B cell (primary cell): ENCODE measurements around the gene DBF4B. TPM values are rescaled to one million over a fixed set of nuclear protein-coding genes. Genes with fewer than 3 reads are reported as not detected.

Experiments used
- ATAC-seq: fragments of 200-7000 bp; cut with Tn5 transposase; one replicate; pipeline ENCODE4 v1.10.0; 2021; ENCODE audit warnings: low read depth, mild to moderate bottlenecking, moderate number of reproducible peaks, moderate library complexity
- CTCF ChIA-PET: fragments of 350-600 bp; sonication (Branson Sonifier 250); formaldehyde crosslinking; loops from one replicate; lab custom pipeline; 2021; ENCODE audit warnings: antibody characterized with exemption, inconsistent platforms; lab: Charles Lee
- POLR2A ChIA-PET: fragments of 350-600 bp; sonication (Branson Sonifier 250); formaldehyde crosslinking; loops from one replicate; lab custom pipeline; 2021; ENCODE audit warnings: antibody characterized with exemption; lab: Charles Lee
- DNase-seq: peaks from one replicate; pipeline ENCODE4 v3.0.0; 2013
- H2AFZ ChIP-seq: 2 replicates; pipeline ENCODE4 v1.6.1; 2012; ENCODE audit warnings: mild to moderate bottlenecking, low read depth, low read length; ENCODE audit not compliant: insufficient read depth, poor library complexity, severe bottlenecking
- H3K27ac ChIP-seq, 2 donors: 1 replicate in 1 of 2; 2 replicates in 1 of 2; pipeline ENCODE4 v1.5.1; 2012 to 2013; ENCODE audit warnings: low read length in 2 of 2, mild to moderate bottlenecking in 2 of 2, moderate library complexity in 1 of 2
- H3K27me3 ChIP-seq, 4 experiments: fragments of 200-600 bp in 1 of 4; sonication (generic) in 1 of 4; replicated peaks in 1 of 4; 1 replicate in 2 of 4; 2 replicates in 2 of 4; pipeline versions ENCODE4 v1.6.1 to v1.7.0; 2013 to 2016; ENCODE audit warnings: low read length in 3 of 4, mild to moderate bottlenecking in 2 of 4, mixed read lengths in 1 of 4, moderate library complexity in 1 of 4; ENCODE audit not compliant: insufficient read depth in 4 of 4, control insufficient read depth in 3 of 4; ENCODE audit errors: control extremely low read depth in 1 of 4
- H3K36me3 ChIP-seq, 2 experiments: replicated peaks in 1 of 2; 1 replicate in 1 of 2; 2 replicates in 1 of 2; pipeline versions ENCODE4 v1.6.1 to v1.7.1; 2013; ENCODE audit warnings: low read length in 1 of 2; ENCODE audit not compliant: insufficient read depth in 2 of 2, control insufficient read depth in 1 of 2; ENCODE audit errors: control extremely low read depth in 1 of 2, extremely low read depth in 1 of 2
- H3K4me1 ChIP-seq, 2 donors: fragments of 200-600 bp in 1 of 2; sonication (generic) in 1 of 2; 1 replicate in 1 of 2; 2 replicates in 1 of 2; pipeline versions ENCODE4 v1.5.1 to v1.6.1; 2013 to 2017; ENCODE audit warnings: low read length in 2 of 2; ENCODE audit not compliant: control insufficient read depth in 2 of 2, insufficient read depth in 2 of 2
- H3K4me2 ChIP-seq: replicated peaks from 2 replicates; pipeline ENCODE3; 2012; ENCODE audit warnings: mild to moderate bottlenecking, low read depth, low read length; ENCODE audit not compliant: poor library complexity, severe bottlenecking
- H3K4me3 ChIP-seq, 5 experiments: fragments of 200-600 bp in 1 of 5; sonication (generic) in 1 of 5; 1 replicate in 3 of 5; 2 replicates in 2 of 5; pipeline versions ENCODE4 v1.5.1 to v1.7.0; 2011 to 2016; ENCODE audit warnings: low read length in 4 of 5, mild to moderate bottlenecking in 4 of 5, low read depth in 2 of 5, control low read depth in 1 of 5, moderate library complexity in 1 of 5; ENCODE audit not compliant: insufficient read depth in 1 of 5; ENCODE audit errors: control extremely low read depth in 1 of 5, extremely low read depth in 1 of 5
- H3K79me2 ChIP-seq: fragments of 200-600 bp; sonication (generic); one replicate; pipeline ENCODE4 v1.6.0; 2016; ENCODE audit warnings: low read length; ENCODE audit not compliant: control insufficient read depth, insufficient read depth
- H3K9ac ChIP-seq: fragments of 200-600 bp; sonication (generic); 2 replicates; pipeline ENCODE4 v1.6.1; 2017; ENCODE audit warnings: mild to moderate bottlenecking, low read length, moderate library complexity
- H3K9me3 ChIP-seq, 3 donors: one replicate each; pipeline versions ENCODE4 v1.6.1 to v1.7.1; 2013; ENCODE audit warnings: low read length in 2 of 3; ENCODE audit not compliant: control insufficient read depth in 2 of 3, insufficient read depth in 1 of 3; ENCODE audit errors: control extremely low read depth in 1 of 3
- H4K20me1 ChIP-seq: 2 replicates; pipeline ENCODE4 v1.6.0; 2012; ENCODE audit warnings: mild to moderate bottlenecking, low read length; ENCODE audit not compliant: insufficient read depth, control insufficient read depth, poor library complexity, severe bottlenecking
- H3K27ac Mint-ChIP-seq: one replicate; pipeline ENCODE4 v1.8.0; 2021; ENCODE audit warnings: mixed read lengths
- H3K27me3 Mint-ChIP-seq: one replicate; pipeline ENCODE4 v1.8.0; 2021; ENCODE audit warnings: mixed read lengths
- H3K4me1 Mint-ChIP-seq: one replicate; pipeline ENCODE4 v1.8.0; 2021; ENCODE audit warnings: mixed read lengths
- H3K4me3 Mint-ChIP-seq: one replicate; pipeline ENCODE4 v1.8.0; 2021; ENCODE audit warnings: mixed read lengths
- H3K9me3 Mint-ChIP-seq: one replicate; pipeline ENCODE4 v1.8.0; 2022; ENCODE audit warnings: mixed read lengths; ENCODE audit not compliant: insufficient read depth
- CTCF ChIP-seq: fragments of 200-600 bp; IDR thresholded peaks from one replicate; pipeline ENCODE4 v1.8.0; 2022; ENCODE audit warnings: antibody characterized with exemption, mild to moderate bottlenecking
- EZH2 ChIP-seq: IDR thresholded peaks from 2 replicates; pipeline ENCODE4 v1.6.1; 2012; ENCODE audit warnings: borderline replicate concordance, low read depth, mild to moderate bottlenecking, moderate library complexity, low read length; ENCODE audit not compliant: insufficient read depth, poor library complexity, severe bottlenecking
- WGBS: methylation state at CpG from one replicate; pipeline ENCODE4 v1.1.5; 2013; ENCODE audit warnings: missing lambda C conversion rate; ENCODE audit not compliant: insufficient coverage; 5-methylcytosine and 5-hydroxymethylcytosine counted together
- intact Hi-C: fragments of 100-400 bp; cut with micrococcal nuclease; formaldehyde crosslinking; loops from one replicate; pipeline ENCODE4 v1.10.0; 2022
- polyA minus RNA-seq: library from RNA; depleted of rRNA, polyadenylated mRNA; stranded (reverse); fragments of >200 nt; gene quantifications from 2 replicates; pipeline ENCODE4 v1.2.3, GENCODE V29; 2012
- polyA plus RNA-seq: library from polyadenylated mRNA; depleted of rRNA; stranded (reverse); fragments of >200 nt; gene quantifications from 2 replicates; pipeline ENCODE4 v1.2.3, GENCODE V29; 2012
- total RNA-seq, 2 donors: library from RNA; stranded (reverse); fragments of 120-200 nt in 1 of 2; gene quantifications; 1 replicate in 1 of 2; 2 replicates in 1 of 2; pipeline versions ENCODE4 v1.2.3 to v1.2.4, GENCODE V29; 2013 to 2022

DBF4B gene
- total RNA-seq = 13.8 and 15.9 TPM in 2 replicates
- 3.8 TPM for total RNA-seq (2013)
- 7.3 and 10.9 TPM in 2 replicates for polyA plus RNA-seq
- polyA minus RNA-seq = 1.3 and 2.4 TPM in 2 replicates

- 1% methylated on average over 52 of the region's 52 CpGs for WGBS
- Histone ChIP-seq H3K27me3 (peaks cover 0 to 2% (median 0%) of the 10 kb centered on the region in 4 experiments), H3K9me3 (no peaks in the 10 kb centered on the region), H3K27ac (peak within 1 kb of the TSS; percentile 35 to 68), H3K4me3 (peak within 1 kb of the TSS; percentile 85 to 99 (median 90)), H3K4me1 (peaks cover 13 to 17% of the 10 kb centered on the region in 2 donors), H4K20me1 (no peaks in the 10 kb centered on the region), H3K9ac (peak within 1 kb of the TSS; percentile 94), H3K79me2 (peaks cover 15% of the 10 kb centered on the region), H3K36me3 (peaks cover 0 to under 1% of the 10 kb centered on the region in 2 experiments), H2AFZ (peak within 1 kb of the TSS; percentile 97), H3K4me2 (peak within 1 kb of the TSS; percentile 93)
- POLR2A ChIA-PET = interaction anchor here (1.4 kb wide), 1 partner anchor 19 kb away, joined by 7 read pairs; the partner anchor contains the start of gene CCDC43
- CTCF ChIA-PET = interaction anchor here (0.5 to 2.1 kb wide), 4 partner anchors 17 to 1573 kb away, joined by 3 to 6 read pairs (median 4); partner anchors contain the start of gene CCDC43
- ATAC-seq (peak; percentile 96), DNase-seq (peak; percentile 94)
- intact Hi-C loops = loop anchor here (1.0 kb wide), 3 partner anchors 19 to 191 kb away; partner anchors contain the start of genes CCDC43 and EFTUD2
- Mint-ChIP-seq H3K4me3 (no peak within 1 kb of the TSS), H3K9me3 (no peaks in the 10 kb centered on the region), H3K27me3 (peaks cover 4% of the 10 kb centered on the region), H3K27ac (peak within 1 kb of the TSS; percentile 32), H3K4me1 (peaks cover 4% of the 10 kb centered on the region)
- TF ChIP-seq EZH2 (no peak), CTCF (no peak)
Measured at GRCh38 chr17:44708401-44709263, at the start of gene DBF4B. TSS of gene DBF4B (plus strand) at chr17:44708665. CDS start at chr17:44708821, 156 bp downstream.
